NCI-H1105 (cell line): ENCODE results near the gene CCDC88B.

Experiments
- DNase-seq: peaks from one replicate; lab custom pipeline; 2025; lab: John Stamatoyannopoulos, UW

CCDC88B gene

DNA sequence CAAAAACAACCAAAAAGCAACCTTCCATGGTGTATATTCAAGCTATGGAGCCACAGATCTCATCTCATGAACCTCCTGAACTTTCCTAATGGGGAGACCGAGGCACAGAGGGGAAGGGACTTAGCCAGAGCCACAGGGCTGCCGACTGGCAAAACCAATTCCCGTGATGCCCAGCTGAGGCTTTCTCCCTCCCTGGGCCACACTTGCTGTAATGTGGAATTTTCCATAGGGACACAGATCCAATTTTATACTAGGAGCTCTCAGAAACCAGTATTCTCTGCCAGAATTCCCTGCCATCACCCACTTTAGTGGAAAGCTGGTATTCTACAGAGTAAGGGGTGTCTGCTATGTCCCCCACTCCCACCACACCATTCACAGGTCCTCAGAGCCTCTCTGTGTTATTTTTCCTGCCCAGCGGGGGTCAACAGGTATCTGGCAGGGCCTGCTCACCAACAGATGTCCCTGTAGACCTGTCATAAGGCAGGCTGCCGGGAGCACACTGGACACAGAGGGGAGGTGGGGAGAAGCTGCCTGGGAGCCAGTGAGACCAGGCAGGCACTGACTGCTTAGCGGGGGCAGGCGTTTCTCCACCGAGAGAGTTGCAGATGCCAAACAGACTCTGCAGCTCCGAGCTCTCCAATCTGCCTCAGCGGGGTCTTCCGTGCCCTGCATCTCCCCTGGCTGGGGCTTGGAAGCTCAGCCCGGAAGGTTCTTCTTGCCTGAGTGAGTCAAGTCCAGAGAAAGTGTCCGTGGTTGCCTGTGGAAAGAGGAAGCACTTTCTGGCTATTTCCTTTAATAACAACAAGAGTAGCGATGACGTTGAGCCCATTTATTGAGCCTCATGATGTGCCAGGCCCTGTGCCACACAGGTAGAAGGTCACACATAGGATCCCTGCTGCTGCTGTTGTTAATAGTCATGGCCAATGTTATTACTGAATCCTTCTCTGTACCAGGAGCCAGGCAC is 45.3 kb downstream of the CCDC88B start:
- no peak for DNase-seq

DNA sequence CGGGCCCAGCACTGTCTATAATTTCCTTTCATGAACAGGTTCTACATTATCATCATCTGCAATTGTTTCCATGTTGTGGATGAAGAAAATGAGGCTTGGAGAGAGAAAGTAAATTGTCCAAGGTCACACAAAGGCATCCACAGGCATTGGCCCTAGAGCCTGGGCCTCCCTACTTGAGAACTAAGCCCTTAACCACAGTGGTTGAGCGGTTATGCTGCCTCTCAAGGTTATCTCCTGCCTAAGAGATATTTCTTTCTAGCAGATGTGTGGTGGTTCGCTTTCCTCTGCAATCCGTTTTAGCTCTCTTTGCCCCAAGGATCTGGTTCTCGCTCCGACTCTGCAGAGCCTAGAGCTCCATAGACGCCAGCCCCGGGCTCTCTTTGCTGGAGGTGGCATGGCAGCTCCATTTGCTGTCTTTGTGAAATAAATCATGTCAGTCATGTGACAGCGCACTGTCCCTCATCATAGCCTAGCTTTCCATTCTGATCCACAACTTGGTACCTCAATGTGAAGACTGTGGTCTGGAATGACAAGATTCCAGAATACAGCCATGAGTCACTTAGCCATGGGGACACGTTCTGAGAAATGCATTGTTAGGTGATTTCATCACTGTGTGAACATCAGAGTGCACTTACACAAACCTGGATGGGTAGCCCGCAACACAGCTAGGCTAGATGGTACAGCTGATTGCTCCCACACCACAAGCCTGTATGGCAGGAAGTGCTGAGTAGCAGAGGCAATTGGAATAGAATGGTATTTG is 46.1 kb downstream of the CCDC88B start:
- DNase-seq: no peak

DNA sequence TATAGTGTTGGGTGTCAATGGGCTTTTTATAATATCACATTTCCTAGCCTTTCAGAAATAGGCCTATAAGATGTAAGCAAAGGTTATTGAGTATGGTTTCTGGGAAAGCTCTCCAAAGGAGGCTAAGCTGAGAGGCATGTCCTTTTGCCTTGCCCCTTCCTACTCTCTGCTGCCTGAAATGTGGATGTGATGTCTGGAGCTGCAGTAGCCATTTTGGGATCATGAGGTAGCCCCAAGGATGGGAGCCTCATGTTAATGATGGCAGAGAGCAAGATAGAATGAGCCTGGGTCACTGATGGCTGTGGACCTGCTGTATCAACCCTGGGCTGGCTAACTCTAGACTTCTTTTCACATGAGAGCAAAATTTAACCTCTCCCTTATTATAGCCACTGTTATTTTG is 47.9 kb downstream of the CCDC88B start:
- DNase-seq: no peak

- DNase-seq: no peak
Measured at GRCh38 chr11:64388894-64389293, 48.9 kb downstream of the CCDC88B start.

GRCh38 chr11:64389851-64390250 is 49.8 kb downstream of the CCDC88B start:
- no peak for DNase-seq

DNA sequence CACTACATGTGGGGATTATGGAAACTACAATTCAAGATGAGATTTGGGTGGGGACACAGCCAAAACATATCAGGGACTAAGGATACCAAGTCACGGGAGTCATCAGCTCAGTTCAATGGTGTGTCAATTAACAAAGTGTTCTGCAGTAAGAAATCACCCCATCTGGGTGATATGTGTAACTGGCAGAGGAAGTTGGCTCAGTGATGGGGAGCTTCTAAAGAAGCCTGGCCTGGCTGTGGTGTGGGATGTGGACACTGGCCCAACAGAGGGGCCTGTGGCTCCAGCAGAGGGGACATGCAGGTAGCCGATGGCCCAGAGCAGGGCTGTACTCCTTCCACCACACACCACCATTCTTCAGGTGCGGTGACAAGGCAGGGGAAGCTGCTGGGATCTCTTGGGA is 50.6 kb downstream of the CCDC88B start:
- DNase-seq: no peak

DNA sequence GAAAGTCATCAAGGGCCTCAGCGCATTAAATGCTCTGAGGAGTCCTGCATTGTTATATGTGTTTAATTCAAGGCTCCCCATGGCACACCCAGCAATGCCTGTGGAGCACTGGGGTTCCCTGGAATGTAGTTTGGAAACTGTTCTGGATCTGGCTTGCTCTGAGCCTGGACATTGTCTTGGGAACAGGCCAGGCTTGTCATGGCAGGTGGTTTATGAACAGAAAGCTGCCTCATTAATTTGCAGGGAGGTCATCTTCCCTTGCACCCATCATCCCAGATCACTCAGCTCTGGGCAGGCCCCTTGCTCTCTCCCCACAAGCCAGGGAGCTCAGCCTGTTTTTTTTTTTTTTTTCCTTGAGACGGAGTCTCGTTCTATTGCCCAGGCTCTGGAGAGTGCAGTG is 51.8 kb downstream of the CCDC88B start:
- DNase-seq: no peak

DNA sequence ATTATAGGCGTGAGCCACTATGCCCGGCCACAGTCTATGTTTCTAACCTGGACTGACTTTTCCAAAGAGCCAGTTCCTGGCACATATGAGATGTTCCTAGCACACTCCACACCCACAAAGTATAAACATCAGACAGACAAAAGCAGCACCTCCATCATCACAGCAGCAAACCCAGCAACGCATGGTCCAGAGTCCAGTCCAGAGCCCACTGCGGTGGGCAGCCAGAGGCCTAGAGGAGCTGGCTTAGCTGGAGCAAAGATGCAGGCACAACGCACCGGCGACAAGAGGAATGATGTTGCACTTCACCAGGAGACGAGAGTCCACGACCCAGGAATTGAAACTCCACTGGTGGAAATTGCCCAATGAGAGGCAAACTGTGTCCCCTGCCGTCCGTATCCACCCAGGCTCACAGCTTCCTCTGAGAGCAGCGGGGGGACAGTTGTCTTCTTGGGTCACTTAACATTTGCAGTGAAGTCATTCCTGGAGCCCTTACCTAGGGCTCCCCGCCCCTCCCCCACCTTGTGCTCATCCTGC is 55.6 kb downstream of the CCDC88B start:
- DNase-seq: no peak

GRCh38 chr11:64396079-64396591 is 56.1 kb downstream of the CCDC88B start:
- no peak for DNase-seq

- DNase-seq: no peak
Measured at GRCh38 chr11:64400102-64400501, 60.1 kb downstream of the CCDC88B start.

GRCh38 chr11:64400667-64401066 is 60.7 kb downstream of the CCDC88B start:
- DNase-seq: no peak

- no peak for DNase-seq
Measured at GRCh38 chr11:64401775-64402174, 61.8 kb downstream of the CCDC88B start.

DNA sequence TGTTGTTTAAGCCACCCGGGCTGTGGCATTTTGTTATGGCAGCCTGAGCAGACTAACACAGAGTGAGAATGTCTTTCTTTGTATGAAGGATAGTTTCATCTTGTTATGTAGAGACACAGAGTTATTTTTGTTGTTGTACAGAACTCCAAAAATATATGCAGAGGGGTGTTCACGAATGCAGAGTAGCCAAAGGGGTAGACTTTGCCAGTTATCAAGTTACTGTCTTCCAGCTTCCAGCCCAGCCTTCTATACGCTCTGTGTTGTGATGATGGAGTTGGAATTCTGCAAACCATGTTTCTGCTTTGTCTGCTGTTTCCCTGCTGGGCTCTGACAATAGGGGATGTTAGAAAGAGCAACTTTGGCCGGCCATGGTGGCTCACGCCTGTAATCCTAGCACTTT is 63.1 kb downstream of the CCDC88B start:
- DNase-seq: no peak

DNA sequence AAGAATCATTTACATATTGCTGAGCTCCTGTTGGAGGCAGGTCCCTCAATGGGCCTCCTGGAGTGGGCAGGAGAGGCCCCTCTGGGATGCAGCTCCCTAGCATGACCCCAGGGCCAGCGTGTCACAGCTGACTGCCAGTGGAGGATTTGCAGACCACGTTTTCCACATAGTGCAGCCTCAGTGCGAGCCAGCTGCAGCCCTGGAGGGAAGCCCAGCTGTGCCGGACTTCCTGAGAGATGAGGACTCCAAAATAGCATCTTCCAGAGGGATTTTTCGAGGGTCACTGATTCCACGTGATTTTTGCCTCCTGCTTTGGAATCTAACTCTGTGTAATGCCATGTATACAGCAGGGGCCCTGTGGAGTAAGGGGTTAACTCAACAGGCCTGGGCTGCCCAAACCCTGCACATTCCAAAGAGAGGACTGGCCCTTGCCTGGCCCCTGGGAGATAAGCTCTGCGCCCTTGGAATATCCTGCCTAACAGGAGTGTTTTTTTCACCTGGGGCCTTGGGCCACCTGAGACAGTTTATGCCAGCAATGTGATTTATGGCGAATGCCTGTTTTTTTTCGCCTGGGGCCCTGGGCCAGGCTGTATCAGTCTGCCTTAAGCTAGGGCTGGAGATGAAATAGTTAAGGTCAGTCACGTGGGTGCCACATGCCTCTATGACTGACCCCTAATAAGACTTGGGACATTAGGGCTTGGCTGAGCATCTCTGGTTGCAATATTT is 66.4 kb downstream of the CCDC88B start:
- DNase-seq: no peak
